ENCODE measurements around the gene CCDC106. TPM values are rescaled to one million over a fixed set of nuclear protein-coding genes. Genes with fewer than 3 reads are reported as not detected.

Gene CCDC106
- polyA plus RNA-seq, 1 donor (not counting 4 experiments of a cell fraction or from before 2014, with no cell fraction given): 3.1 TPM

DNA sequence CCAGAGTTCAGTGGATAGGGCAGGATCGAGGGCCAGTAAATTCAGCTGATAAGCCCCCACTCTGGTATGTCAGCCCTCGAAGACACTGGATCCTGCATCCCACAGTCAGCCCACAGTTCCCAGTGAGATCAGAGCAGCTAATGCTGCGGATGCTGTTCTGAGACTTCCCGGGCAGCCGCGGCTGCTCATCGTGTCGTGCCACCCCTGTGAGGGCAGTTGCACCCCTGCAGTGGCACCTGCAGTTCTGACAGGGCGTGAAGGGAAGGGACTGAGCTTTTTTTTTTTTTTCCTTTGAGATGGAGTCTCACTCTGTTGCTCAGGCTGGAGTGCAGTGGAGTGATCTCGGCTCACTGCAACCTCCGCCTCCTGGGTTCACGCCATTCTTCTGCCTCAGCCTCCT lies 19.5 kb downstream of the CCDC106 start:
- Histone ChIP-seq H3K27ac (ENCODE audit: control insufficient read depth, insufficient read depth, low read length) (no peak overlapping the region), H3K79me2 (ENCODE audit: control insufficient read depth, insufficient read depth, low read length) (peaks cover 91% of the 10 kb centered on the region), H4K20me1 (ENCODE audit: control insufficient read depth, extremely low read depth, insufficient read depth, low read length) (peaks cover 52% of the 10 kb centered on the region), H3K27me3 (ENCODE audit: control insufficient read depth, extremely low read depth, insufficient read depth, low read length) (no peaks in the 10 kb centered on the region), H3K4me2 (ENCODE audit: control insufficient read depth, extremely low read depth, insufficient read depth, low read depth, low read length) (no peak overlapping the region), H3K9me1 (ENCODE audit: control insufficient read depth, extremely low read depth, insufficient read depth, low read length) (peaks cover 2% of the 10 kb centered on the region), H3K4me1 (ENCODE audit: control insufficient read depth, extremely low read depth, insufficient read depth, low read length) (peaks cover 9% of the 10 kb centered on the region), H2AFZ (ENCODE audit: control insufficient read depth, low read length) (no peak overlapping the region), H3K9me3 (ENCODE audit: control insufficient read depth, low read depth, low read length) (no peaks in the 10 kb centered on the region), H3K36me3 (ENCODE audit: control insufficient read depth in 2 of 2, extremely low read depth in 1 of 2, insufficient read depth in 2 of 2, low read length in 2 of 2) (peaks cover 54 to 57% of the 10 kb centered on the region in 2 experiments), H3K4me3 (ENCODE audit: control insufficient read depth in 2 of 3, extremely low read depth in 1 of 3, insufficient read depth in 2 of 3, low read depth in 1 of 3, low read length in 3 of 3) (no peak overlapping the region), H3K9ac (ENCODE audit: control insufficient read depth, extremely low read depth, insufficient read depth, low read length) (no peak overlapping the region)
- dilution Hi-C loops (cut with MboI; ENCODE audit: extremely low pct_ligation_motif_present, low sequenced_read_pairs): no loop called here
- DNase-seq (ENCODE audit: low read depth, low spot score): no peak
- no peak for FAIRE-seq
- TF ChIP-seq EZH2 (IDR thresholded peaks at IDR 0.05; ENCODE audit: low read length): no peak
- TF ChIP-seq, protein P1, sequence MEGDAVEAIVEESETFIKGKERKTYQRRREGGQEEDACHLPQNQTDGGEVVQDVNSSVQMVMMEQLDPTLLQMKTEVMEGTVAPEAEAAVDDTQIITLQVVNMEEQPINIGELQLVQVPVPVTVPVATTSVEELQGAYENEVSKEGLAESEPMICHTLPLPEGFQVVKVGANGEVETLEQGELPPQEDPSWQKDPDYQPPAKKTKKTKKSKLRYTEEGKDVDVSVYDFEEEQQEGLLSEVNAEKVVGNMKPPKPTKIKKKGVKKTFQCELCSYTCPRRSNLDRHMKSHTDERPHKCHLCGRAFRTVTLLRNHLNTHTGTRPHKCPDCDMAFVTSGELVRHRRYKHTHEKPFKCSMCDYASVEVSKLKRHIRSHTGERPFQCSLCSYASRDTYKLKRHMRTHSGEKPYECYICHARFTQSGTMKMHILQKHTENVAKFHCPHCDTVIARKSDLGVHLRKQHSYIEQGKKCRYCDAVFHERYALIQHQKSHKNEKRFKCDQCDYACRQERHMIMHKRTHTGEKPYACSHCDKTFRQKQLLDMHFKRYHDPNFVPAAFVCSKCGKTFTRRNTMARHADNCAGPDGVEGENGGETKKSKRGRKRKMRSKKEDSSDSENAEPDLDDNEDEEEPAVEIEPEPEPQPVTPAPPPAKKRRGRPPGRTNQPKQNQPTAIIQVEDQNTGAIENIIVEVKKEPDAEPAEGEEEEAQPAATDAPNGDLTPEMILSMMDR (optimal IDR thresholded peaks at IDR 0.05 in 1 of 3, IDR thresholded peaks at IDR 0.05 in 1 of 3, conservative IDR thresholded peaks at IDR 0.05 in 1 of 3; ENCODE audit: extremely low read depth in 1 of 3, insufficient read depth in 2 of 3, low read length in 3 of 3): no peak

DNA sequence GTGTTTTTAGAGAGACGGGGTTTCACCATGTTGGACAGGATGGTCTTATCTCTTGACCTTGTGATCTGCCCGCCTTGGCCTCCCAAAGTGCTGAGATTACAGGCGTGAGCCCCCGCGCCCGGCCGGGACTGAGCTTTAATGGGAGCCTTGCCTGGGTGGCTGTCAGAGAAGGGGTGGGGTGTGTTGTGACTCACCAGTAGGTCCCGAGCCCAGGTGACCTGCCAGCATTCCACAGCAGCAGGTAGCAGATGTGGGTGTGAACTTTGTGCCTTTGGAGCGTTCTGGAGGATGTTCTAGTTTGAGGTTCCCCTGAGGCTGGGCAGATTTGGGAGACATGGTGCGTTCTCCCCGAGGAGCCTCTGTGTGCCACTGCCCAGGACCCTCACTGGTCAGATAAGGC lies 19.9 kb downstream of the CCDC106 start:
- FAIRE-seq: no peak

More for the DNA sequence above, 19.9 kb downstream of the CCDC106 start:
- Histone ChIP-seq H3K4me3 (ENCODE audit: control insufficient read depth in 2 of 3, extremely low read depth in 1 of 3, insufficient read depth in 2 of 3, low read depth in 1 of 3, low read length in 3 of 3) (no peak overlapping the region), H3K27me3 (ENCODE audit: control insufficient read depth, extremely low read depth, insufficient read depth, low read length) (no peaks in the 10 kb centered on the region), H3K9me3 (ENCODE audit: control insufficient read depth, low read depth, low read length) (no peaks in the 10 kb centered on the region), H3K4me1 (ENCODE audit: control insufficient read depth, extremely low read depth, insufficient read depth, low read length) (peaks cover 9% of the 10 kb centered on the region), H3K79me2 (ENCODE audit: control insufficient read depth, insufficient read depth, low read length) (peaks cover 90% of the 10 kb centered on the region), H2AFZ (ENCODE audit: control insufficient read depth, low read length) (no peak overlapping the region), H3K9me1 (ENCODE audit: control insufficient read depth, extremely low read depth, insufficient read depth, low read length) (peaks cover 2% of the 10 kb centered on the region), H3K36me3 (ENCODE audit: control insufficient read depth in 2 of 2, extremely low read depth in 1 of 2, insufficient read depth in 2 of 2, low read length in 2 of 2) (peaks cover 49 to 54% of the 10 kb centered on the region in 2 experiments), H4K20me1 (ENCODE audit: control insufficient read depth, extremely low read depth, insufficient read depth, low read length) (peaks cover 49% of the 10 kb centered on the region), H3K9ac (ENCODE audit: control insufficient read depth, extremely low read depth, insufficient read depth, low read length) (no peak overlapping the region), H3K27ac (ENCODE audit: control insufficient read depth, insufficient read depth, low read length) (no peak overlapping the region), H3K4me2 (ENCODE audit: control insufficient read depth, extremely low read depth, insufficient read depth, low read depth, low read length) (no peak overlapping the region)
- TF ChIP-seq, protein P1 (optimal IDR thresholded peaks at IDR 0.05 in 1 of 3, IDR thresholded peaks at IDR 0.05 in 1 of 3, conservative IDR thresholded peaks at IDR 0.05 in 1 of 3; ENCODE audit: extremely low read depth in 1 of 3, insufficient read depth in 2 of 3, low read length in 3 of 3): no peak
- no peak for TF ChIP-seq EZH2 (IDR thresholded peaks at IDR 0.05; ENCODE audit: low read length)
- no peak for DNase-seq (ENCODE audit: low read depth, low spot score)
- dilution Hi-C loops (cut with MboI; ENCODE audit: extremely low pct_ligation_motif_present, low sequenced_read_pairs): no loop called here

All from keratinocyte (primary cell).